Right kidney (tissue), 1 donor: ENCODE results near the gene C20orf202.
"Not testable (repeated sequence)": the region's sequence is repeated elsewhere in the genome, so short reads cannot be mapped to it uniquely, and the experiment has no call there.

ENCODE experiments used
- DNase-seq: peaks from one replicate; pipeline ENCODE4 v3.0.0-alpha.2; 2016

The C20orf202 gene

DNA sequence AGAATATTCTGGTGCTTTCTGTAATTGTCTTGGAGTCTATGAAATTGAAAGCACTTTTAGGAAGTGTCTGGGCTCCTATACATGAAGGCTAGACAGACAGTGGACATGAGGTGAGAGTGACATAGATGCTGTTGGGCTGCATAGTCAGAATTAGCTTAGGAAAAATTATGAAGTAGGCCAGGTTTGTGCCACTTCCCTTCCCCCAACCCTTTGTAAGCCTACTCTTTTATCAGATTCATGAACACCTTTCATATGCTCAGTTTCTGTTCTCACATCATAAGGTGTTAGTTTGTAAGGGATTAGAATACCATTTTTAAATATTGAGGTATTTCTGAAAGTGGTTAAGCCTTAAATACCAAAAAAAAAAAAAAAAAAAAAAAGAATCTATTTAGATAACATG lies 44.4 kb downstream of the C20orf202 start:
- no peak for DNase-seq

DNA sequence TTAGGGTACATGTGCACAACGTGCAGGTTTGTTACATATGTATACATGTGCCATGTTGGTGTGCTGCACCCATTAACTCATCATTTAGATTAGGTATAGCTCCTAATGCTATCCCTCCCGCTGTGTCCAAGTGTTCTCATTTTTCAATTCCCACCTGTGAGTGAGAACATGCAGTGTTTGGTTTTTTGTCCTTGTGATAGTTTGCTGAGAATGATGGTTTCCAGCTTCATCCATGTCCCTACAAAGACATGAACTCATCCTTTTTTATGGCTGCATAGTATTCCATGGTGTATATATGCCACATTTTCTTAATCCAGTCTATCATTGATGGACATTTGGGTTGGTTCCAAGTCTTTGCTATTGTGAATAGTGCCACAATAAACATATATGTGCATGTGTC lies 47.0 kb downstream of the C20orf202 start:
- not testable (repeated sequence) for DNase-seq

GRCh38 chr20:1252416-1252815 lies 49.2 kb downstream of the C20orf202 start:
- no peak for DNase-seq

- no peak for DNase-seq
These were observed 51.0 kb downstream of the C20orf202 start for GRCh38 chr20:1254254-1254653.

- no peak for DNase-seq
These were observed 52.4 kb downstream of the C20orf202 start for GRCh38 chr20:1255675-1256074.
